ENCODE measurements around the gene LLGL1.

The LLGL1 gene

GRCh38 chr17:18253187-18253884 is 27.9 kb downstream of the LLGL1 start:
- DNase-seq (ENCODE audit: low spot score): no peak

- DNase-seq (ENCODE audit: low spot score): no peak
Measured at GRCh38 chr17:18253947-18254821, 28.7 kb downstream of the LLGL1 start.

- no peak for DNase-seq (ENCODE audit: low spot score)
Measured at GRCh38 chr17:18254888-18255649, 29.6 kb downstream of the LLGL1 start.

- no peak for DNase-seq (ENCODE audit: low spot score)
Measured at GRCh38 chr17:18256351-18256750, 30.9 kb downstream of the LLGL1 start.

GRCh38 chr17:18256776-18257175 is 31.3 kb downstream of the LLGL1 start:
- no peak for DNase-seq (ENCODE audit: low spot score)

GRCh38 chr17:18257268-18257981 is 32.0 kb downstream of the LLGL1 start:
- no peak for DNase-seq (ENCODE audit: low spot score)

GRCh38 chr17:18257982-18258355 is 32.5 kb downstream of the LLGL1 start:
- DNase-seq (ENCODE audit: low spot score): peak; percentile 66

- DNase-seq (ENCODE audit: low spot score): peak; percentile 52
Measured at GRCh38 chr17:18258356-18259038, 33.1 kb downstream of the LLGL1 start, which contains the start of gene FLII. Gene FLII (minus strand): TSS chr17:18258738. CDS start chr17:18258690, 48 bp downstream.

- peak; percentile 32 for DNase-seq (ENCODE audit: low spot score)
Measured at GRCh38 chr17:18259621-18260331, 34.3 kb downstream of the LLGL1 start.

- peak; percentile 97 for DNase-seq (ENCODE audit: low spot score)
Measured at GRCh38 chr17:18260332-18261145, 35.1 kb downstream of the LLGL1 start, which contains the start of gene MIEF2. Gene MIEF2 (plus strand): TSS chr17:18260662. CDS start chr17:18262721, 2,059 bp downstream.

- DNase-seq (ENCODE audit: low spot score): peak; percentile 28
Measured at GRCh38 chr17:18261146-18261515, 35.7 kb downstream of the LLGL1 start.

- no peak for DNase-seq (ENCODE audit: low spot score)
Measured at GRCh38 chr17:18261659-18262058, 36.2 kb downstream of the LLGL1 start.

GRCh38 chr17:18262111-18262510 is 36.7 kb downstream of the LLGL1 start:
- no peak for DNase-seq (ENCODE audit: low spot score)

- no peak for DNase-seq (ENCODE audit: low spot score)
Measured at GRCh38 chr17:18262641-18263040, 37.2 kb downstream of the LLGL1 start.

- no peak for DNase-seq (ENCODE audit: low spot score)
Measured at GRCh38 chr17:18263885-18264682, 38.6 kb downstream of the LLGL1 start.

GRCh38 chr17:18267366-18267765 is 41.9 kb downstream of the LLGL1 start:
- DNase-seq (ENCODE audit: low spot score): no peak

GRCh38 chr17:18267927-18268711 is 42.7 kb downstream of the LLGL1 start:
- no peak for DNase-seq (ENCODE audit: low spot score)
